Liver (tissue), 9 donors: ENCODE results near the gene LPP. TPM values are rescaled to one million over a fixed set of nuclear protein-coding genes. Genes with fewer than 3 reads are reported as not detected.
A peak's percentile ranks its signal among the peaks of the same experiment; 100 is the strongest.

Experiments
- DNase-seq: peaks from one replicate; pipeline ENCODE4 v3.0.0-alpha.2; 2017; ENCODE audit warnings: low spot score
- H3K27ac ChIP-seq, 2 donors: one replicate each; pipeline ENCODE4 v1.7.0; 2013; ENCODE audit warnings: inconsistent platforms in 2 of 2, low read length in 2 of 2, control low read depth in 1 of 2, low read depth in 1 of 2, mild to moderate bottlenecking in 1 of 2
- H3K27me3 ChIP-seq, 4 donors: one replicate each; pipeline versions ENCODE4 v1.6.1 to v1.7.0; 2013; ENCODE audit warnings: low read length in 3 of 4, inconsistent platforms in 1 of 4, mild to moderate bottlenecking in 1 of 4, moderate library complexity in 1 of 4; ENCODE audit not compliant: control insufficient read depth in 4 of 4, insufficient read depth in 4 of 4
- H3K36me3 ChIP-seq, 4 donors: one replicate each; pipeline versions ENCODE4 v1.6.1 to v1.7.0; 2013; ENCODE audit warnings: low read length in 3 of 4, mild to moderate bottlenecking in 3 of 4, low read depth in 1 of 4, moderate library complexity in 1 of 4; ENCODE audit not compliant: control insufficient read depth in 4 of 4, insufficient read depth in 3 of 4
- H3K4me1 ChIP-seq, 4 donors: one replicate each; pipeline versions ENCODE4 v1.6.1 to v1.7.0; 2013; ENCODE audit warnings: low read length in 3 of 4, mild to moderate bottlenecking in 3 of 4, moderate library complexity in 1 of 4; ENCODE audit not compliant: control insufficient read depth in 4 of 4, insufficient read depth in 4 of 4
- H3K4me3 ChIP-seq, 3 donors: one replicate each; pipeline versions ENCODE4 v1.6.1 to v1.7.0; 2013; ENCODE audit warnings: low read length in 3 of 3, control low read depth in 1 of 3, low read depth in 1 of 3, mild to moderate bottlenecking in 1 of 3
- H3K9ac ChIP-seq, 2 donors: one replicate each; pipeline ENCODE4 v1.7.0; 2013; ENCODE audit warnings: low read length in 2 of 2, mild to moderate bottlenecking in 2 of 2, moderate library complexity in 2 of 2, control low read depth in 1 of 2, low read depth in 1 of 2
- H3K9me3 ChIP-seq, 4 donors: one replicate each; pipeline versions ENCODE4 v1.6.1 to v1.7.0; 2013; ENCODE audit warnings: low read length in 3 of 4; ENCODE audit not compliant: control insufficient read depth in 4 of 4
- CTCF ChIP-seq: fragments of 150-350 bp; IDR thresholded peaks from 2 replicates; pipeline ENCODE4 v1.5.1; 2017; ENCODE audit warnings: improper control_type of control experiment, low read depth, low read length; ENCODE audit not compliant: missing input control
- FOXA1 ChIP-seq: IDR thresholded peaks from 2 replicates; pipeline ENCODE4 v1.6.1; 2016; ENCODE audit warnings: antibody characterized with exemption
- FOXA2 ChIP-seq: IDR thresholded peaks from 2 replicates; pipeline ENCODE4 v1.6.1; 2016; ENCODE audit warnings: antibody characterized with exemption
- GABPA ChIP-seq, 2 donors: IDR thresholded peaks in 1 of 2; conservative IDR thresholded peaks in 1 of 2; 2 replicates each; pipeline ENCODE4 v1.6.1; 2016; ENCODE audit warnings: antibody characterized with exemption in 2 of 2, mild to moderate bottlenecking in 1 of 2, moderate library complexity in 1 of 2
- HNF4A ChIP-seq, 2 donors: conservative IDR thresholded peaks; 2 replicates each; pipeline ENCODE4 v1.6.1; 2016; ENCODE audit warnings: antibody characterized with exemption in 2 of 2, mild to moderate bottlenecking in 2 of 2
- HNF4G ChIP-seq: IDR thresholded peaks from 2 replicates; pipeline ENCODE4 v1.6.1; 2016; ENCODE audit warnings: antibody characterized with exemption
- MAX ChIP-seq: IDR thresholded peaks from 2 replicates; pipeline ENCODE4 v1.6.1; 2016; ENCODE audit warnings: antibody characterized with exemption
- NR2F2 ChIP-seq: IDR thresholded peaks from 2 replicates; pipeline ENCODE4 v1.6.1; 2016; ENCODE audit warnings: antibody characterized with exemption
- RAD21 ChIP-seq, 2 donors: IDR thresholded peaks; 2 replicates each; pipeline ENCODE4 v1.6.1; 2016; ENCODE audit warnings: antibody characterized with exemption in 2 of 2, mild to moderate bottlenecking in 2 of 2
- RXRA ChIP-seq, 2 donors: IDR thresholded peaks; 2 replicates each; pipeline ENCODE4 v1.6.1; 2017 to 2018; ENCODE audit warnings: antibody characterized with exemption in 2 of 2, mild to moderate bottlenecking in 1 of 2
- SP1 ChIP-seq: IDR thresholded peaks from 2 replicates; pipeline ENCODE4 v1.6.1; 2018; ENCODE audit warnings: antibody characterized with exemption, mild to moderate bottlenecking
- TAF1 ChIP-seq: conservative IDR thresholded peaks from 2 replicates; pipeline ENCODE4 v1.6.1; 2016; ENCODE audit warnings: antibody characterized with exemption, mild to moderate bottlenecking
- YY1 ChIP-seq: IDR thresholded peaks from 2 replicates; pipeline ENCODE4 v1.6.1; 2016; ENCODE audit warnings: antibody characterized with exemption, mild to moderate bottlenecking
- ZBTB33 ChIP-seq: IDR thresholded peaks from 2 replicates; pipeline ENCODE4 v1.6.1; 2016; ENCODE audit warnings: antibody characterized with exemption
- WGBS: extraction: QIAGEN DNeasy Blood & Tissue Kit; methylation state at CpG from one replicate; pipeline ENCODE4 v1.1.7; 2013; 5-methylcytosine and 5-hydroxymethylcytosine counted together
- polyA plus RNA-seq, 2 donors: library from polyadenylated mRNA; stranded (reverse) in 1 of 2; unstranded in 1 of 2; fragments of 200-250 nt in 1 of 2; fragments of >200 nt in 1 of 2; fragmentation: Nextera tagmentation in 1 of 2; extraction: Ambion mirVana in 1 of 2; gene quantifications; one replicate each; pipeline versions ENCODE4 v1.2.1 to v1.2.3, GENCODE V29; 2013 to 2015
- total RNA-seq, 2 donors: library from RNA; depleted of rRNA; stranded (reverse); fragments of >200 nt; gene quantifications; one replicate each; pipeline ENCODE4 v1.2.3, GENCODE V29; 2014
- donor health status: healthy.
- donor health status: healthy.
- donor health status: healthy.
- donor health status: healthy.
- donor health status: healthy.

Gene LPP
- total and polyA plus RNA-seq, 4 donors: 3.3 to 53.7 (median 28.2) TPM

- H3K36me3 ChIP-seq: no peaks in the 10 kb centered on the region
- H3K27me3 ChIP-seq: no peaks in the 10 kb centered on the region
- no peak overlapping the region for H3K4me3 ChIP-seq
- no peaks in the 10 kb centered on the region for H3K9me3 ChIP-seq
- no peak for TF ChIP-seq HNF4A (conservative IDR thresholded peaks at IDR 0.05)
- no peak for TF ChIP-seq SP1
- peak; percentile 11 for TF ChIP-seq RAD21 (IDR thresholded peaks at IDR 0.05)
- TF ChIP-seq RXRA (IDR thresholded peaks at IDR 0.05): no peak
- TF ChIP-seq HNF4G: no peak
- TF ChIP-seq YY1: peak; percentile 15
- DNase-seq: no peak
- WGBS: 76% methylated on average over 3 of the region's 3 CpGs
- H3K27ac ChIP-seq: no peak overlapping the region
- no peaks in the 10 kb centered on the region for H3K4me1 ChIP-seq
- no peak overlapping the region for H3K9ac ChIP-seq
These were observed 642.2 kb downstream of the LPP start for GRCh38 chr3:188796122-188796631.

GRCh38 chr3:188797045-188797444 lies 643.1 kb downstream of the LPP start:
- Histone ChIP-seq H3K9ac (no peak overlapping the region), H3K27ac (no peak overlapping the region), H3K4me1 (no peaks in the 10 kb centered on the region), H3K36me3 (no peaks in the 10 kb centered on the region), H3K4me3 (no peak overlapping the region), H3K27me3 (no peaks in the 10 kb centered on the region), H3K9me3 (no peaks in the 10 kb centered on the region)
- DNase-seq: no peak
- TF ChIP-seq NR2F2 (no peak), SP1 (no peak), RAD21 (IDR thresholded peaks at IDR 0.05) (no peak), FOXA2 (no peak), TAF1 (no peak), CTCF (no peak), ZBTB33 (no peak)
- 77% methylated on average over 3 of the region's 3 CpGs for WGBS

GRCh38 chr3:188798556-188799145 lies 644.7 kb downstream of the LPP start:
- no peak overlapping the region for H3K27ac ChIP-seq

More at GRCh38 chr3:188798556-188799145, 644.7 kb downstream of the LPP start:
- Histone ChIP-seq H3K9ac (no peak overlapping the region), H3K36me3 (no peaks in the 10 kb centered on the region), H3K9me3 (no peaks in the 10 kb centered on the region), H3K4me1 (no peaks in the 10 kb centered on the region), H3K27me3 (no peaks in the 10 kb centered on the region), H3K4me3 (no peak overlapping the region)
- no peak for TF ChIP-seq FOXA1
- TF ChIP-seq MAX: no peak
- no peak for TF ChIP-seq GABPA (IDR thresholded peaks at IDR 0.05 in 1 of 2, conservative IDR thresholded peaks at IDR 0.05 in 1 of 2)
- 86% methylated on average over 5 of the region's 5 CpGs for WGBS
- DNase-seq: no peak
